ENCODE measurements around the gene DEFB126. TPM values are rescaled to one million over a fixed set of nuclear protein-coding genes. Genes with fewer than 3 reads are reported as not detected.
"Not testable (repeated sequence)": the region's sequence is repeated elsewhere in the genome, so short reads cannot be mapped to it uniquely, and the experiment has no call there.

DEFB126 gene
- total and polyA plus RNA-seq, 2 of the 4 experiments (the other 2 are of a cell fraction) = not detected

- intact Hi-C loops (cut with micrococcal nuclease) (no loop called here), dilution Hi-C loops (cut with HindIII; ENCODE audit: low sequenced_read_pairs, unreplicated experiment) (no loop called here), in situ Hi-C loops (cut with MboI; ENCODE audit: low sequenced_read_pairs) (no loop called here)
- H2BK120ac ChIP-seq (ENCODE audit: low read depth, low read length) = no peak overlapping the region
- DNase-seq = no peak
- CTCF ChIA-PET = no interaction called here
- H3K4ac ChIP-seq (ENCODE audit: low read depth, low read length) = no peak overlapping the region
- ATAC-seq (ENCODE audit: low read depth) = no peak
- no peak overlapping the region for H2AFZ ChIP-seq (replicated peaks; ENCODE audit: low read length, poor library complexity)
- H4K91ac ChIP-seq (ENCODE audit: insufficient read depth, low read depth, low read length) = no peak overlapping the region
- TF ChIP-seq CHD1 (IDR thresholded peaks at IDR 0.05; ENCODE audit: low read depth, low read length) = no peak
- TF ChIP-seq RCOR1 (IDR thresholded peaks at IDR 0.05; ENCODE audit: insufficient replicate concordance, low read length) = no peak
- no peak for TF ChIP-seq CEBPB (IDR thresholded peaks at IDR 0.05; ENCODE audit: low read depth, low read length)
- no peak for TF ChIP-seq RAD21 (IDR thresholded peaks at IDR 0.05; ENCODE audit: low read length)
- TF ChIP-seq CTCF (conservative IDR thresholded peaks at IDR 0.05; ENCODE audit: low read depth, low read length) = no peak
- no peak for TF ChIP-seq BHLHE40 (IDR thresholded peaks at IDR 0.05; ENCODE audit: low read depth, low read length)
- H4K8ac ChIP-seq (ENCODE audit: low read depth in 2 of 2, low read length in 2 of 2) = no peak overlapping the region
- no peaks in the 10 kb centered on the region for H3K27me3 ChIP-seq (ENCODE audit: control insufficient read depth, insufficient read depth, low read length)
- H3K4me1 ChIP-seq (ENCODE audit: control insufficient read depth, insufficient read depth, low read length) = no peaks in the 10 kb centered on the region
- no peak overlapping the region for H3K4me2 ChIP-seq (ENCODE audit: low read depth, low read length)
- H3K27ac ChIP-seq (ENCODE audit: insufficient read depth, low read length) = no peak overlapping the region
- H3K14ac ChIP-seq (replicated peaks; ENCODE audit: low read depth, low read length) = no peak overlapping the region
- BruUV-seq (replicated peaks) = no TSS peak
- no peak overlapping the region for H3K23ac ChIP-seq (ENCODE audit: low read depth, low read length)
- H3K9ac ChIP-seq (ENCODE audit: low read depth, low read length) = no peak overlapping the region
- H3K4me3 ChIP-seq (ENCODE audit: insufficient read depth, low read depth, low read length) = no peak overlapping the region
- H2BK15ac ChIP-seq (ENCODE audit: low read depth, low read length) = no peak overlapping the region
- H2AK9ac ChIP-seq (replicated peaks; ENCODE audit: low read depth, low read length, poor library complexity) = no peak overlapping the region
- H3K9me1 ChIP-seq (ENCODE audit: insufficient read depth, low read length) = no peaks in the 10 kb centered on the region
- H3K36me3 ChIP-seq (ENCODE audit: control insufficient read depth, insufficient read depth, low read length) = no peaks in the 10 kb centered on the region
- H4K5ac ChIP-seq (ENCODE audit: low read depth, low read length) = no peak overlapping the region
- no peaks in the 10 kb centered on the region for H4K20me1 ChIP-seq (ENCODE audit: insufficient read depth, low read length)
- no peak overlapping the region for H3K18ac ChIP-seq (ENCODE audit: low read depth, low read length)
- WGBS, 2 experiments (ENCODE audit: extremely low coverage in 2 of 2, insufficient read length in 1 of 2) = no CpG with 5 or more reads among the region's 4 CpGs
- H3K9me3 ChIP-seq (ENCODE audit: control insufficient read depth, insufficient read depth, low read length) = no peaks in the 10 kb centered on the region
- POLR2A ChIA-PET (ENCODE audit: unreplicated experiment) = no interaction called here
- H3K56ac ChIP-seq (ENCODE audit: extremely low read depth, insufficient read depth, low read length) = no peak overlapping the region
- no peaks in the 10 kb centered on the region for H3K79me1 ChIP-seq (ENCODE audit: low read depth in 1 of 2, low read length in 2 of 2)
- H2BK5ac ChIP-seq (ENCODE audit: low read depth, low read length, poor library complexity, severe bottlenecking) = no peak overlapping the region
- no peak overlapping the region for H2BK20ac ChIP-seq (ENCODE audit: low read depth, low read length)
- H2AK5ac ChIP-seq (ENCODE audit: low read depth, low read length) = no peak overlapping the region
Observed at GRCh38 chr20:95215-95614, 47.2 kb upstream of the DEFB126 start.

GRCh38 chr20:97691-98090 is 44.7 kb upstream of the DEFB126 start:
- intact Hi-C loops (cut with micrococcal nuclease); H2AK5ac ChIP-seq (ENCODE audit: low read depth, low read length); H2BK20ac ChIP-seq (ENCODE audit: low read depth, low read length); H3K23ac ChIP-seq (ENCODE audit: low read depth, low read length); H4K20me1 ChIP-seq (ENCODE audit: insufficient read depth, low read length); H2AK9ac ChIP-seq (replicated peaks; ENCODE audit: low read depth, low read length, poor library complexity); POLR2A ChIA-PET (ENCODE audit: unreplicated experiment); H2BK120ac ChIP-seq (ENCODE audit: low read depth, low read length); H2BK15ac ChIP-seq (ENCODE audit: low read depth, low read length); H3K4me3 ChIP-seq (ENCODE audit: insufficient read depth, low read depth, low read length); H4K5ac ChIP-seq (ENCODE audit: low read depth, low read length); in situ Hi-C loops (cut with MboI; ENCODE audit: low sequenced_read_pairs); H3K79me1 ChIP-seq (ENCODE audit: low read depth in 1 of 2, low read length in 2 of 2); H3K36me3 ChIP-seq (ENCODE audit: control insufficient read depth, insufficient read depth, low read length); H3K4me1 ChIP-seq (ENCODE audit: control insufficient read depth, insufficient read depth, low read length); BruUV-seq (replicated peaks); H3K9ac ChIP-seq (ENCODE audit: low read depth, low read length); H3K4ac ChIP-seq (ENCODE audit: low read depth, low read length); DNase-seq; ATAC-seq (ENCODE audit: low read depth); dilution Hi-C loops (cut with HindIII; ENCODE audit: low sequenced_read_pairs, unreplicated experiment); H3K56ac ChIP-seq (ENCODE audit: extremely low read depth, insufficient read depth, low read length); H4K91ac ChIP-seq (ENCODE audit: insufficient read depth, low read depth, low read length); H3K9me1 ChIP-seq (ENCODE audit: insufficient read depth, low read length); H3K9me3 ChIP-seq (ENCODE audit: control insufficient read depth, insufficient read depth, low read length); H3K27me3 ChIP-seq (ENCODE audit: control insufficient read depth, insufficient read depth, low read length); H2BK5ac ChIP-seq (ENCODE audit: low read depth, low read length, poor library complexity, severe bottlenecking); H4K8ac ChIP-seq (ENCODE audit: low read depth in 2 of 2, low read length in 2 of 2); H3K18ac ChIP-seq (ENCODE audit: low read depth, low read length); H3K27ac ChIP-seq (ENCODE audit: insufficient read depth, low read length); H3K14ac ChIP-seq (replicated peaks; ENCODE audit: low read depth, low read length); H3K4me2 ChIP-seq (ENCODE audit: low read depth, low read length); H2AFZ ChIP-seq (replicated peaks; ENCODE audit: low read length, poor library complexity): not testable (repeated sequence)
- 100% methylated on average over 2 of the region's 5 CpGs; no CpG with 5 or more reads in 1 of the 2 experiments for WGBS, 2 experiments (ENCODE audit: extremely low coverage in 2 of 2, insufficient read length in 1 of 2)
- CTCF ChIA-PET = interaction anchor here (0.6 to 0.7 kb wide), 2 partner anchors 17 to 56 kb away, joined by 3 read pairs; no protein-coding TSS in a partner anchor
